GDM1 (cell line): ENCODE measurements around the gene MLPH.

Source experiments
- DNase-seq: peaks from one replicate; lab custom pipeline; 2025; lab: John Stamatoyannopoulos, UW

MLPH gene

DNA sequence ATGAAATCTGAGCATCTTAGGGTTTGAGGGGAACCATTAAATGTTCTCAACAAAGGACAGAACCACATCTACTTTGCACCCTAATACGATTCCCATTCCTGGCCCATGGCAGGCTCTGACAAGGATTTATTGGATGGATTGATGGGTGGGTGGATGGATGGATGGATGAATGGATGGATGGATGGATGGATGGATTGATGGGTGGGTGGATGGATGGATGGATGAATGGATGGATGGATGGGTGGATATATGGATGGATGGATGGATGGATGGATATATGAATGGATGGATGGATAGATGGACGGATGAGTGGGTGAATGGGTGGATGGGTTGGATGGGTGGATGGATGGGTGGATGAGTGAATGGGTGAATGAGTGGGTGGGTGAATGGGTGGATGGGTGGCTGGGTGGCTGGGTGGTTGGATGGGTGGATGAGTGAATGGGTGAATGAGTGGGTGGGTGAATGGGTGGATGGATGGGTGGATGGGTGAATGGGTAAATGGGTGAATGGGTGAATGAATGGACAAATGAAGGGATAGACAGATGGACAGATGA is 29.6 kb upstream of the MLPH start:
- DNase-seq = no peak

DNA sequence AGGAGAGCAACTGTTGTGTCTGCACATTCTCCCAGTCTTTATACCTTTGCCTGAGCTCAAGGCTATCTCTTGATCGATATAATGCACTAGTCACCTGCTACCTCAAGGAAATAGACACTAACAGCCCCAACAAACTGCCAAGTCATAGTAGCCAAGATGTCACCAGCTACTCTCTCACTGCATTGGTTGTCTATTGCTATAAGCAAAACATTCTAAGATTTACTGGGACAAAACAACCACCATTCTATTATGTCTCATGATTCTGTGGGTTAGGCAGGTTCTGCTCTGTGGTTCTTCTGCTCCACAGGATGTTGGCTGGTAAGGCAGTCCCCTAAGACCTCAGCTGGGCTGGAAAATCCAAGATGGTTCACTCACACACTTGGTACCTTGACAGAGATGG is 28.5 kb upstream of the MLPH start:
- no peak for DNase-seq

DNA sequence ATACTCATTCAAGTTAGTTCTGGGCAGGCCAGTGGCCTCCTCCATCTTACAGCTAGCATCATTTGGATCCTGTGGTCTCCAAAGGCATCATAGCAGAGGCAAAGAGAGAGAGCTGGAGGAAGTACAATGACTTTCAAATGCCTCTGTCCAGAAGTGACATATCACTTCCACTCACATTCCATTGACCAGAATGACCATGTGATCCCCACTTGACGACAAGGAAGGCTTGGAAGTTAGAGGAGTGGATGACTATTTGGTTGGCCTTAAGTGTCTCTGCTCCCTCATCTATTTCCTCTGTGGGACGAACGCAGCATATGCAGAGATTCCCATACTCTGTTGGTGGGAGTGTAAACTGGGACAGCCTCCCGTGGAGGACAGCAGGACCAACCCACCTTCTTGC is 27.8 kb upstream of the MLPH start:
- no peak for DNase-seq

DNA sequence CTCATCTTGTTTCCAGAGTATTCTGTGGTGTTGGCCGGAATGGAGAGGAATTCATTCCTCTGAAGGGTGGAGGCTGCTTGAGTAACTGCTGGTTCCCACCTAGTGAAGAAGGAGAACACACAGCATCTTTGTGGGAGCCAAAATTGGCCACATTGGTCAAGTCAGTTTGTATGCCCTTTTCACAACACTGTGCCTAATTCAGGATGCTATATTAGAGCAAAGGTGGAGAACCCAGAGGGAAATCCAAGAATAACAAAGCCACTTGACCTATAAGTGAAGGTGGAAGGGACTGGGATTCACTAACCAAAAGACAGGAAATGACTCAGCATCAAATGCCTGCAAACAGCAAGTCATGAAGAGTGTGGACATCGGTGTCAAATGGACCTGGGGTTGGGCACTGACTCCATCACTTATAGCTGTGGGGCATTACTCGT is 27.3 kb upstream of the MLPH start:
- no peak for DNase-seq

DNA sequence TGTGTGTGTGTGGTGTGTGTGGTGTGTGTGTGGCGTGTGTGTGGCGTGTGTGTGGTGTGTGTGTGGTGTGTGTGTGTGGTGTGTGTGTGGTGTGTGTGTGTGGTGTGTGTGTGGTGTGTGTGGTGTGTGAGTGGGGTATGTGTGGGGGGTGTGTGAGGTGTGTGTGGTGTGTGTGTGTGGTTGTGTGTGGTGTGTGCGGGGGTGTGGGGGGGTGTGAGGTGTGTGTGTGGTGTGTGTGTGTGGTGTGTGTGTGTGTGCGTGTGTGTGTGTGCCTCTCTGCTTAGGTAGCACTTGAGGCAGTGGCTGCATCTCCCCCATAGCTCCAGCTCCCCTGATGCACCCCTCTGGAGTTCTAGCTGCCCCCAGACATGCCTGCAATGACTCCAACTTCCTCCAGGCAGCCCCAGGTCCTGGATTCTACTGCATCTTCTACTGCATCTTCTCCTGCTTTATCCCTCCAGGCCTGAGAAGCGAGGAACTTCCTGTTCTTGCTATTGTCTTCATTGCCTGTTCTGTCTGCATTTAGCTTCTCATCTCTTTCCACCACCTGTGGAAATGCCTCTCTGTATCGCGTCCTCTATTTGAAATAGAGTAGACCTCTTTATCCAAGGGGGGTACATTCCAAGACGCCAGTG is 22.2 kb upstream of the MLPH start:
- no peak for DNase-seq

DNA sequence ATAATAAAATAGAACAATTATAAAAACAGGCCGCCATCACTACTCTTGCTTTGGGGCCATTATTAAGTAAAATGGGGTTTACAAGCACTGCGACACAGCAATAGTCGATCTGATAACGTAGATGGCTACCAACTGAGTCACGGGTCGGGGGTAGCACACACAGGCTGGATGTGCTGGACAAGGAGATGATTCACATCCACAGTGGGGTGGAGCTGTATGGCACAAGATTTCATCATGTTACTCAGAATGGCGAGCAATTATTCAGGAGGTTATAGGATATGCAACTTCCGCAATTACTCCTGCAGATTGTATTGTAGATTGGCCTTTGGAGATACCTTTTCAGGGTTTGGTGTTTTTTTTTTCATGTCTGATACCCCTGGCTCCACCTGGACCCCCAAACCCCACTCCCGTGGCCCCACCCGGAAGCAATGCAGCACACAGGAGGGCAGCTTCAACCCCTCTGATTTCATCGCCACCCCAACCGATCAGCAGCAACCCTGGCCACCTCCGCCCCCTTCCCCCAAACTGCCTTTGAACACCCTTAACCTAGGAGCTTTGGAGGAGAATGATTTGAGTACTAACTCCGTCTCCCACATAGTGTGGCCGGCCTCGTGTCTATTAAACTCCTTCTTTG is 21.4 kb upstream of the MLPH start:
- DNase-seq = no peak

DNA sequence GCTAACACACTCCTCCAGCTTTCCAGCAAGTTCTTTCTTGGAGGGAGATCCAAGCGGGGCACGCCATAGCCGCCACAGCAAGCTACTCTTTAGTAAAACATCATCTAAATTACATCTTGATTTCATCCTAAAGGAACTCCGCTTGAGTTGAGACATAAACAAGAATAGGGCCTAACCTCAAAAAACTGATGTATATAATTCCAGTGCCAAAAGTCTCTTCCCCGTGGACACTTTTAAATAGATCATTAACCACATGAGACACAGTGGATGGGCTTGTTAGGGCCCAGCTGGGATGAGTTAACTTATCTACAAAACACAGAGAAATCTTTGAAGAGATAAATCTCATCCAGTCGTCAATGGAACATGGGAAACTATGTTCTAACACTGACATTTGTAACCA is 20.8 kb upstream of the MLPH start:
- no peak for DNase-seq

DNA sequence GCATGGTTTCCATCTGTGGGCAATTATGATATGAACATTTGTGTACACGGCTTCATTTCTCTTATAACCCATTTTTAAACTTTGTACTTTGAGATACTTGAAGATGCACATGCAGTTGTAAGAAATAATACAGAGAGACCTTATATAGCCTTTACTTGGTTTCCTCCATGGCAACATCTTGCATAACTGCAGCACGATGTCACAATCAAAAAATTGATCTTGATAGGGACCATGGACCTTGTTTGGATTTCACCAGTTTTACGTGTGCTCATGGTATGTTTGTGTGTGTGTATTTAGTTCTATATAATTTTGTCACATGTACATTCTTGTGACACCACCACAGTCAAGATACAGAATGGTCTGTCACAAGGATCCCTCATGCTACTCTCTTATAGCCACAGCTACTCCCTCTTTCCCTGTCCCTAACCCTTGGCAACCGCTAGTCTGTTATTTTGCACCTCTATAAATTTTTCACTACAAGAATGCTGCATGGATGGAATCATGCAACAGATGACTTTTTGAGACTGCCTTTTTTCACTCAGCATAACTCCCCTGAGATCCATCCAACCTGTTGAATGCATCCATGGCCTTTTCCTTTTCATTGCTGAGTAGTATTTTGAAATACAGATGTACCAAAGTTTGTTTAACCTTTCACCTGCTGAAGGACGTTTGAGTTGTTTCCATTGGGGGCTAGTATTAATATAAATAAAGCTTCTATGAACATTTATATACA is 19.4 kb upstream of the MLPH start:
- DNase-seq = no peak

DNA sequence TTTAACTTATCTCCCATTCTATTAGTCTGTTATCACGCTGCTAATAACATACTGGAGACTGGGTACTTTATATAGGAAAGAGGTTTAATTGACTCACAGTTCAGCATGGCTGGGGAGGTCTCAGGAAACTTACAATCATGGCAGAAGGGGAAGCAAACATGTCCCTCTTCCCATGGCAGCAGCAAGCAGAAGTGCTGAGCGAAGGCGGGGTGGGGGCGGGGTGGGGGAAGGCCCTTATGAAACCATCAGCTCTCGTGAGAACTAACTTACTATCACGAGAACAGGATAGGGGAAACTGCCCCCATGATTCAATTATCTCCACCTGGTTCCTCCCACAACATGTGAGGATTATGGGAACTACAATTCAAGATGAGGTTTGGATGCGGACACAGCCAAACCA is 17.6 kb upstream of the MLPH start:
- peak; percentile 40 for DNase-seq

DNA sequence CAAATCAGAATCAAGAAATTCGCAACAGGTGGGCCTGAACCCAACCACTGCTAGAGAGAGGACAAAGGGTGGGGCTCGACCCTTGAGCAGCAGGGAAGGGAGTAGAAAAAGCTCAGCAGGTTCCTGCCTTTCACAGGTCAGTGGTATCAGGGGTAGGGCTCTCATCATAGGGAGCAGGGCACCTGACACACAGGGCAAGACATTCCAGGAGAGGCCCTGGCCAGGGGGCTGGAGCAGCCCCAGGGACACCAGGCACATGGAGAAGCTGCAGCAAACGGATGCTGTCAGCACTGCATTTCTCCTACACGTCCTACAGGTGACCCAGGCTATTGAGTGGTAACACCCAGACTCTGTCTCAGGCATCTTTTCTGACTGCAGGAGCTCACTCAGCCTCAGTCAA is 17.2 kb upstream of the MLPH start:
- DNase-seq = no peak

DNA sequence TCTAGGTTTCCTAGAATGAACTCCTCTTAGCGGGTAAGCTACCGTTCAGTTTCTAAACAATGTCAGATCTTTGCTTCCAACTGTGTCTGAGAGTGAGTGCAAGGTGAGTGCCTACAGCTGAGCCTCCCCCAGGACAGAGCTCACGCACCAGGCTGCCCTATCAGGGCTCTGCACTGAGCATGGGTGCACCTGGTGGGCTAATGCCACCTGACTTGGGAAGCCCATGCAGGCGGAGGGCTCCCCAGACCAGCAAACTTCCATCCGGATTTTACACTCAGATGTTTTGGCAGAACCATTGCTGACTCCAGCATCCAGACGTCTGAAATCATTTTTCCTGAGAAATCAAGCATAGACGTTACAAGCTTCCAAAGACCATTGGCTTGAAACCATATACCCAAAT is 16.1 kb upstream of the MLPH start:
- no peak for DNase-seq

DNA sequence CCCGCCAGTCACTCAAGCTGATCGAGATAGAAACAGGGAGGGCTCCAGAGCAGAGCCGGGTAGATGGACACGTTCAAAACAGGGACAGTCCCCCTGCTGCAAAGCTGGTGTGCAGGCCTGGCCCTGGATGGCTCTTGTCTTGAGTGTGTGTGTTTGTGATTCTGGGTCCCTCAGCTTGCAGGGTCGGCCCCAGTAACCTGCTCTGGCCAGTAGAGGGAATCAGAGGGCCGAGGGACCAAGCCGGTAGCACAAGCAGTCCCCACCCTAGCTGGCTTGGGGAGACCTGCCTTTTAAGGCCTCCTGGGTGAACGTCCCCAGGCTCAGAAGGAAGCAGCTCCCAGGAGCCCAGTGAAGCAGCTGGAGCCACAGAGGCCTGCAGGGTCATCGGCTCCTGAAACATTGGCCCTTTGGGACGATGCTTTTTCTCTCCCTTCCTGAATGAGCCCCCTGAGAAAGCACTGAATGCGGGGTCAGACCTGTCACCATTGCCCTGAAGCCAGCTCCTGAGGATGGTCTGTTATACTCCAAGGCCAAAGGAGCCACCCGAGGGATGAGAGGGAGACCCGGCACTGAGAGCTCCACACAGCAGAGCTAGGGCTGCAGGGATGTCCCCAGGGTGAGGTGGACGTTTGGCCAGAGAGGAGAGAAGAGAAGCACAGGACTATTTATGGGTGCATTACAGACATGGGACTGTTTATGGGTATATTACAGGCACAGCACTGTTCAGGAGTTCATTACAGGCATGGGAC is 15.4 kb upstream of the MLPH start:
- peak; percentile 51 for DNase-seq

DNA sequence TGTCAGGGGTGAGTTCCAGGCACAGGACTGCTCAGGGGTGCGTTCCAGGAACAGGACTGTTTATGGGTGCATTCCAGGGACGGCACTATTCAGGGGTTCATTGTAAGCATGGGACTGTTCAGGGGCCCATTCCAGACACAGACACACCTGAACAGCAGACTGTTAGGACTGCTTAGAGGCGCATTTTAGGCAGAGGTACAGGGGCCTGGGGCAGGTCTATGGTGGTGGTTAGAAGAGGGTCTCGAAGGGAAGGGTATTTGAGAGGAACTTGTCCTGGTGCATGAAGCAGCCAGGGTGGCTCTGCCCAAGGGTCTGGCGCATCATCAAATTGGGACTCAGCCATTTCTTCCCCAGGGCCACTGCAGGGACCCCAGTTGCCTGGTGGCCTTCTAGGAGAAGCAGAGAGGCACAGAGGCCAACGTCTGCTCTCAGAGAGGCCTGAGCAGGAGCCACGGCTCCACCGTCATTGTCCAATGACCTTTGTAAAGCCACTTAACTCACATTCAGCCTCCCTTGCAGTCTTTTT is 14.8 kb upstream of the MLPH start:
- DNase-seq = no peak

DNA sequence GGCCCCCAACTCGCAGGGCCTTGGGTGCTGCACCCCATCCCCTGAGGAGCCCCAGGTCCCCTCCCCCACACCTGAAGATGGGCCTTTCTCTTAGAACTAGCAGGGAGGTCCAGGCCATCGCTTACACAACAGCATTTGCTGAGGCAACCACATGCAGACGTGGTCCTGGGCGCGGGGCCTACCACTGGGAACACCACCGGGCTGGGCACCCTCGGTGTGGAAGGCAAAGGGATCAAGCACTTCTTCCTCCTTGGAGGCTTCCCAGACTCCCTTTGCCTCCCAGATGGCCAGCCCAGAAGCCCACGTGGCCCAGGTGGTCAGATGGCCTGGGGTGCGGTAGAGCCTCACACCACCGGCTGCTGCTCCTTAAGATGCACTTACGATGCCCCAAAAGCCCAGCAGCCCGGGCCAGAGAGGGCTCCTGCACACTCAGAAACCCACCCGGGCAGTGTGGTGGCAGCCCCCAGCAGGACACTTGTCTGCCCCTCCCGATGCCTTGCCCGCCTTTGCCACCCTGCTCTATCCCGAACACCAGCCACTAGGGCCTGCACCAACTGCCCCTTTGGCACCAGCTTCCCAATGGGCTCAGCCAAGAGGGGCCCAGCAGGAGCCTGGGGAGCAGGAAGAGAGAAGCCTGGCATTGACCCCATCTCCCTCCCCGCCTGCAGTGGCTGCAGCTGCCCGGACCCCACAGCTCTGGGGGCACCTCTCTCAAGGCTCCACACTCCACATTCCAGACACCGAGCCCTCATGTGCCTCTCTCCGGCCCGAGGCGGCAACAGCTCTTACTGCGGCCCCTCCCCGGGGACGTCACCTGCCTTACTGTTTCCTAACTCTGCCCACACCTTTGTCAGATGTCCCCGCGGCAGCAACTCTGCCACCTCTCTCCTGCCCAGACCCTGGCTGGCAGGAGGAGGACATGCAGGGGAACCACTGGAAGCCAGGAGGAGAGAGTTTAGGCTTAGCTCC is 13.9 kb upstream of the MLPH start:
- DNase-seq = no peak

DNA sequence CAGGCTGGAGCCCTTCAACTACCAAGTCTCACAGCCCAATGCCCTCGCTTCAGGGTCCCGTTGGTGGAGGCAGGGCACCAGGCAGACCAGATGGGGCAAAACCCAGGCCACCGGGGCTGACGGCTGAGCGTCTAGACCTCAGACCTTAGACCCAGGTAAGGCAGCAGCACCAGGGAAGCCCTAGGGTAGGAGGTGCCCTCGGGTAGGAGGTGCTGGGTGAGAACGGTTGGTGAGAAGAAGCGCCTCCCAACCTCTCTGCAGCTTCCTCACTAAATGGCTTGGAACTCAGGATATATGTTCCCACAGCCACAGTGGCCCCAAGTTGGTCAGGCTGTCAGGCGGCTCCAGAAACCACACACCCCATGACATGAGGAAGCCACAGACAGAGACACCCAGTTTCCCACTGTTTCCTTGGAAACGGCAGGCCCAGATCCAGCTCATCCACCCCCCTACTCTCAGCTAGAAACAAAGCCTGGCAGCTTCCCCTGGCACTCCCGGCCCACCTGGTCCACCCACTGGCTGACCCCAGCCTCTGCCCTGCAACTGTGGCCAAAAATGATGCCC is 13.1 kb upstream of the MLPH start:
- peak; percentile 66 for DNase-seq

DNA sequence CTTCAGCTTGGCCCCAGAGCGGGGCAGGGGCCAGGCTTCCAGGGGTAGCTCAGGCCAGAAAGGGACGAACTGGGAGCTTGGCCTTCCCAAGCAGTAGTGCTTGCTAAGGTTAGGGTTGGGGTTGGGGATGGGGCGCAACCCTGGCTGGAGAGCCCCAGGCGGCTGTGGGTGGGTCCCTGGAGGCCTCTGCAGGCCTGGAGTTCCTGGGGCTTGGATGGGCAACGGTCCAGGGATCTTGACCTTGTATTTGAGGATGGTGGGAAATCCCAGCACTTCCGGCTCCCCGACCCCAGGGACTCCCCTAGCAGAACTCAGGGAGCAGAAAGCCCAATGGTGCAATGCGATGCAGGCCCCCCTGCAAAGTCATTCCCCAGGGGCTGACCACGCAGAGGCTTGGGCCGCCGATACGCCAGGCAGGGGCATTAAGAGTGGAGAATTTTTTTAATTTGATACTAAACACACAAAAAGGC is 12.6 kb upstream of the MLPH start:
- DNase-seq = no peak

DNA sequence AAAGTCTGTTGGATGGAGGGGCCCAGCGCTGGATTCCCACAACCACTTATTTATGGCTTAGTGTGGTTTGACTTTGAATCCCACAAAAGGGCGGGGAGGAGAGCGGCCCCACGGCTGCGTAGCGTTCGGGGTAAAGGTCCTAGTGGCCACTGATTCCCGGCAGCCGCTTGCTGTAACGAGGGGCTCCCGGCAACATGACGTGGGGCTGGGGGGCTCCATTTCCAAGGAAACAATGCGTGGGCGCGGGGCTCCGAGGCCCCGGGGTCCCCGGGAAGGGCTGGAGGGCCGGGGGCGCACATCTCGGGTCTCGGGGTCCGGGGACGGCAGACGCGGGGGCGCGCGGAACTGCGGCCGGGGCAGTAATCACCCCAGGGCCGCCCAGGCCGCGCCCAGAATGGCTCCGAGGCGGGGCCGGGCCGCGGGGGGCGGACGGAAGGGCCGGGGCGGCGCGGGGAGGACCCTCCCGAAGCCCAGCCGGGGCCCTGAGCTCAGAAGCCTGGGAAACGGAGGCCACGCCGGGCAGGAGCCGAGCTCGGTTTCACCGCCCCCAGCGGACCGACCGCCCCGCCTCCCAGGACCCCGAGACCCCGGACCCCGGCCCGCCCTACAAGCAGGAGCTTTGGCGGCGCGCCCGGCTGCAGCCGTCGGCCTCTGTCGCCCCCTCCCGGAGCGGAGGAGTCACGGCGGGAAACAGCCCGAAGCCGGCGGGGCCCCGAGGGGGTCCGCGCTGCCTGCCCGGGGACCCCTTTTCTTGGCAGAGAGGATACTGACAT is 11.9 kb upstream of the MLPH start:
- peak; percentile 67 for DNase-seq

DNA sequence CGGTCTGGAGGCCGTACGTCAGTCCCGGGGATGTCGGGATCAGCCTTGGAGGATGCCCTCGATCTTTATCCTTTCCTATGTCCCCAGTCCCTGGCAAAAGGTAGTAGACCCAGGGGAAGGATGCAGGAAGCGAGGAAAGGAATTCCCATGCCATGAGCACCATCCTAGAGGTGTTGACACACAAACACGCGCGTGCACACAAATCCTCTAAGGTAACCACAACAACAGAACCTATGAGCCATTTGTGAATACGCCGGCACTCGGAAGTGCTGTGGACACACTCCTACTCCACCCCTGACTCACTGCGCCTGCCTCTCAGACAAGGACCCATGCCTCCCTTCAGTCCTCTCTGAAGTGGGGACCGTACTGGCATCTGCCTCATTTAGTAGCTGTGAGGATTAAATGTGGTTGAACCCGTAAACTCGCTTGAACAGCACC is 11.3 kb upstream of the MLPH start:
- DNase-seq = no peak

DNA sequence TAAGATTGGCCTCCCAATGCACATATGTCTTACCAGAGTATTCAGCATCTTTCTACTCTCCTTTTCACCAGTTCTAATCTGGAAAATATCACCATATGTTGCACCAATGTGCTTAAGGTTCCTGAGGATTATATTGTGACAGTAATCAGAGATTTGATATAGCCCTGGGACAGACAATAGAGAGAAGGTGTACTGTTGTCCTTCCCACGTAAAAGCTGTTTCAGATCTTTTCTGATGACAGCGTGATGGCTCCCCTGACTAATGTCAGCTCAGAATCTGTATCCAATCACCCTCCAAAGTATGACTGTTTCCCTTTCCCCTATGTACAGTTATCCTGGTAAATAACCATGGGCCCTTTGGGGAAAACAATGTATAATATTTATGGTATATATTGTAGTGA is 9.0 kb upstream of the MLPH start:
- no peak for DNase-seq

DNA sequence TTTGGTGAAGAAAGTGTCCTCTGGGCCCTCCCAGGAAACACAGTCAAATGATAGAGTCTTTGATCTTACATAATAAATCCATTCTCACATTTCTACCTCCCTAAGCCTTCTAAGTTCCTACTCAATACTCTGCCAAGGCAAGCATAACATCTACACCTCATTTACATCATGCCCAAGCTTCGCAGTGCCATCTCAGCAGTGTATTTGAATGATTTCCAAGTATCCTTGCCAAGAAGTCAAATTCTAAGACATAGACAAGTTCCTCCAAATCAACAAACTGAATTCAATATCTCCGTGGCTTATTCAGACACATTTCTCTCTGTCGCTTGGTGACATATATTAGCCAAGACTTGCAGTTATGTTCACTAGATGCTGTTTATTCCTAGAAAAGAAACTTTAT is 8.1 kb upstream of the MLPH start:
- no peak for DNase-seq
